ENCODE measurements around the gene ADGRG3.

Gene ADGRG3, protein sequence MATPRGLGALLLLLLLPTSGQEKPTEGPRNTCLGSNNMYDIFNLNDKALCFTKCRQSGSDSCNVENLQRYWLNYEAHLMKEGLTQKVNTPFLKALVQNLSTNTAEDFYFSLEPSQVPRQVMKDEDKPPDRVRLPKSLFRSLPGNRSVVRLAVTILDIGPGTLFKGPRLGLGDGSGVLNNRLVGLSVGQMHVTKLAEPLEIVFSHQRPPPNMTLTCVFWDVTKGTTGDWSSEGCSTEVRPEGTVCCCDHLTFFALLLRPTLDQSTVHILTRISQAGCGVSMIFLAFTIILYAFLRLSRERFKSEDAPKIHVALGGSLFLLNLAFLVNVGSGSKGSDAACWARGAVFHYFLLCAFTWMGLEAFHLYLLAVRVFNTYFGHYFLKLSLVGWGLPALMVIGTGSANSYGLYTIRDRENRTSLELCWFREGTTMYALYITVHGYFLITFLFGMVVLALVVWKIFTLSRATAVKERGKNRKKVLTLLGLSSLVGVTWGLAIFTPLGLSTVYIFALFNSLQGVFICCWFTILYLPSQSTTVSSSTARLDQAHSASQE

DNA sequence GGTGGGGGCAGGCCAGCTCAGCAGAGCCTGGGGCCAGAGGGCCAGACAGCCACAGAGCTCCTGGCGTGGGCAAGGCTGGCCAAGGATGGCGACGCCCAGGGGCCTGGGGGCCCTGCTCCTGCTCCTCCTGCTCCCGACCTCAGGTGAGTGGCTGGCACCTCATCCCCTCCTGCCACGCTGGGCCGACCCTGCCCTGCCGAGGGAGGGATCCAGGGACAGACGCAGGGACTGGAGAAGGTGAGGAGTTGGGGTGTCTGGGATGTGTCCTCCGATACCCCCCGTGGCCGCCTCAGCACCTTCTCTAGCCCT lies at the start of gene ADGRG3:
TSS of gene ADGRG3 (plus strand) at position 44 of the 309 bp plus-strand sequence. CDS start at position 86, 42 bp downstream.
- no peaks in the 10 kb centered on the region for H3K9me3 Mint-ChIP-seq
- peak within 1 kb of the TSS; percentile 75 for H3K27ac Mint-ChIP-seq (ENCODE audit: low read depth)
- ATAC-seq (replicated peaks; ENCODE audit: extremely low read depth, poor library complexity, severe bottlenecking) = no peak
- H3K4me1 Mint-ChIP-seq = peaks cover 11% of the 10 kb centered on the region
- H3K4me3 Mint-ChIP-seq = no peak within 1 kb of the TSS
- no peak for DNase-seq (ENCODE audit: low spot score in 2 of 2)
- H3K36me3 Mint-ChIP-seq (ENCODE audit: insufficient read depth) = peaks cover 9% of the 10 kb centered on the region
- no peaks in the 10 kb centered on the region for H3K27me3 Mint-ChIP-seq

DNA sequence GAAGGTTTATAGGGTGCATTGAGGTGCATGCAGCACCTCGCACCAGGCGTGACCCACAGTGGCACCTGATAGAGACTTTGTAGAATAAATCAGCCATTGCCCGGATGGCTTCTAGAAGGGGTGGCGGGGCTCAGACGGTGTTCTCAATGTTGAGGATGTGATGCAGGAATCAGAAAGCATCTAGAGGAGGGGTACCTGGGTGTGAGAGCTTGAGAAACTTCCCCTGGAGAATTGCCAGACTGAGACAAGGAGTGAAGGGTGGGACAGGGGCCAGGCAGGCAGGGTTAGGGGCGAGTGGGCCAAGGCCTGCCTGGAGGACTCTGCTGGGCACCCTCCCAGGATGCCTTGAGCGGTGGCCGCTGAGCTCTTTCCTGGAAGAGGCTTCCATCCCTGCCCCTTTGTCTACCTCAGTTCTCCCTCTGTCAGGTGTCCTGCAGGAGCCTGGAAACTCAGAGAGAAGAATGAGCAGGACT lies 48.9 kb upstream of the ADGRG3 start:
- H3K36me3 Mint-ChIP-seq (ENCODE audit: insufficient read depth) = peaks cover 1% of the 10 kb centered on the region
- H3K27me3 Mint-ChIP-seq = no peaks in the 10 kb centered on the region
- H3K9me3 Mint-ChIP-seq = no peaks in the 10 kb centered on the region
- no peak overlapping the region for H3K4me3 Mint-ChIP-seq
- DNase-seq (ENCODE audit: low spot score in 2 of 2) (no peak), ATAC-seq (replicated peaks; ENCODE audit: extremely low read depth, poor library complexity, severe bottlenecking) (no peak)
- peaks cover 32% of the 10 kb centered on the region for H3K4me1 Mint-ChIP-seq
- no peak overlapping the region for H3K27ac Mint-ChIP-seq (ENCODE audit: low read depth)

DNA sequence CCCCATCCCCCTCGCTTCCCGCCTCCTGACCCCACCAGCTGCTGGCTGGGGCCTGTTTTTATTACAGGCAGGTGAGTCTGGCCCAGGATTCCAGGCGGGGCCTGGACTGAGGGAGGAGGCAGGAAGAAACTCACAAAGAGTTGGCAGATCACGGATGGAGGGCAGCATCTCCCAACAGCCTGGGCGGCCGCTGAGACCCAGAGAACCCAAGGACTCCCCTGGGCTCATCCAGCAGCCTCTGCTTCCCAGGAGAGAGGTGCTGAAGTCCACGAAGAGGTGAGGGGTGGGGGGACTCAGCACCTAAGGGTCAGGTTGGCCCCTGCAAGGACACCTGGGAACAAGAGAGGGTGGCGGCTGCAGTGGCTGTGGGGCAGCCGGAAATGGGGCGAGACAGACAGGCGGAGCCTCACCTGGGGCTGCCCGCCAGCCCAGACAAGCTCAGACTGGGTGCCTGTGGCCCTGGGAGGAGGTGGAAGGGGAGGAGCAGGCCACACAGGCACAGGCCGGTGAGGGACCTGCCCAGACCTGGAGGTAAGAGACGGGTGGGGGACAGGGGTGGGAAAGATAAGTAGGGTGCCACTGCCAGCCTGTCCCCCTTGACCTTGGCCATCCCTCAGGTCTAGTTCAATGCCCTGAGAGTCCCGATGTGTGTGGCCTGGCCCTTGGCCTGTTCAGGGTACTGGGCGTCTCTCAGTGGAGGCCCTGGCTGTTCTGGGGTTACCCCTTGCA lies 48.3 kb upstream of the ADGRG3 start:
- no peak overlapping the region for H3K4me3 Mint-ChIP-seq
- no peaks in the 10 kb centered on the region for H3K27me3 Mint-ChIP-seq
- H3K9me3 Mint-ChIP-seq = no peaks in the 10 kb centered on the region
- H3K27ac Mint-ChIP-seq (ENCODE audit: low read depth) = no peak overlapping the region
- no peak for ATAC-seq (replicated peaks; ENCODE audit: extremely low read depth, poor library complexity, severe bottlenecking)
- peaks cover 29% of the 10 kb centered on the region for H3K4me1 Mint-ChIP-seq
- DNase-seq (ENCODE audit: low spot score in 2 of 2) = no peak
- peaks cover 1% of the 10 kb centered on the region for H3K36me3 Mint-ChIP-seq (ENCODE audit: insufficient read depth)

DNA sequence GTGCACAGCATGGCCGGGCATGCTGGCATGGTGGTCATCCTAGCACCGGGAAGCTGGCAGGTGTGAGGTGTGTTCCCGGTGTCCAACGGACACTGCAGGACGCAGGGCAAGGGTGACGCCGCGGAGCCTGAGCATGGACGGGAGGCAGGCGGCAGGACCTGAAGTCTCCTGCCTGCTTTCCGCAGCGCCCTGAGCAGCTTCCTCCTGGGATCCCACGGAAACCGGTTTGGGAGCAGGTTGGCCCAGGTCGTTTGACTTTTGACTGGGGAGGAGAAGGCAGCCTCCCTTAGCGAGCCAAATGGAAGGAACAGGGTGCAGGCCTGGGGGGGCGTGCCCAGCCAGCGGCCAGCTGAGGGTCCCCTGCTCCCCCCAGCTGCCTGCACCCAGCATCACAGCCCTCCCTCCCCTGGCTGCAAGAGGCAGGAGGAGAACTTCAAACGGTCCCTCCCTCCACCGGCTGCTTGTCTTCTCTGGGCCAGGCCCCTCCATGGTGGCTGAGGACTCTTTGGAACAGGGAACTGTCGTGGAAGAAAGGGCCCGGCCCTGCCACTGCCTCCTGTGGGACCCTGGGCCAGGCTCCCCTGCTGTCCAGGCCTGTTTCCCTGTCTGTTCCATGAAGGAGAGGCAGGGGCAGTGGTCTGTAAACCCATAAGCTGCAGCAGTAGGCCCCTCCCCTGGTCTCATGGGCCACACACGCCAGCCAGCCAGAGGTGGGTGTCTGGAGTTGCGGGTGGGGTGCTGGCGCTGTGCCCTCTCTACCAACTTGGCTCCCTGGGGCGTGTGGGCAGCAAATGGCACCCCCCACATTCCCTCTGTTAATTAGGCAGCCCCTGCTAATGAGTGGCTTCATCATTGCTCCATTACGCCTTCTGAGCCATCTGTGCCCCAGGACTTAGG lies 47.5 kb upstream of the ADGRG3 start:
- no peaks in the 10 kb centered on the region for H3K9me3 Mint-ChIP-seq
- peaks cover 3% of the 10 kb centered on the region for H3K36me3 Mint-ChIP-seq (ENCODE audit: insufficient read depth)
- ATAC-seq (replicated peaks; ENCODE audit: extremely low read depth, poor library complexity, severe bottlenecking) (no peak), DNase-seq (ENCODE audit: low spot score in 2 of 2) (no peak)
- H3K4me1 Mint-ChIP-seq = peaks cover 32% of the 10 kb centered on the region
- no peak overlapping the region for H3K4me3 Mint-ChIP-seq
- no peaks in the 10 kb centered on the region for H3K27me3 Mint-ChIP-seq
- no peak overlapping the region for H3K27ac Mint-ChIP-seq (ENCODE audit: low read depth)

DNA sequence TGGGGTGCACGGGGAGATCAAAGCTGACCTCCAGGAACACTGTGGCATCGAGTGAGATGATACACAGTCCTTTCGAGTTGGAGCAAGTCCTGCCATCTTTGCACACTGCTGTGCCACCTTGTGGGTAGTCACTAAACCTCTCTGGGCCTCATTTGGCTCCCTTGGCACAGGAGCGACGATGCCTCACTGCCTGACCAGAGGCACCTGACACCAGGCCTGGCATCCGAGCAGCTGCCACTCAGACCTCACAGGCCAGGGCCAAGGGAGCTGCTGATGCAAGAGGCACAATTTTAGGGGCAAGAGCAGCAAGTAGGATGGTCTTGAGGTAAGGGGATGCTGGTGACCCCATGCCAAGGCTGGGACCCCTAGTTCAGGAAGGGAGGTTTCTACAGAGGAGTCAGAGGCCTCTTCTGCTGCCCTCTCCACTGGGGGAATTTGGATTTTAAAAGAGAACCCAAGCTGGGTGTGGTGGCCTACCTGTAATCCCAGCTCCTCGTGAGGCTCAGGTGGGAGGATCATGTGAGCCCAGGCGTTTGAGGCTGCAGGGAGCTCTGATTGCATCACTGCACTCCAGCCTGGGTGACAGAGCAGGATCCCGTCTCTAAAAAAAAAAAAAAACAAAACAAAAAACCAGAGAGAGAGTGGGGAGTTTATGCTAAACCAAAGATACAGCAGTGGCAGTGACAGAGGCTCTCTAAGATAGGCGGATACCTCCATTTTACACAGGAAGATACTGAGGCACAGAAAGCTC lies 46.4 kb upstream of the ADGRG3 start:
- Mint-ChIP-seq H3K27ac (ENCODE audit: low read depth) (no peak overlapping the region), H3K4me1 (peaks cover 36% of the 10 kb centered on the region), H3K4me3 (no peak overlapping the region), H3K9me3 (no peaks in the 10 kb centered on the region), H3K36me3 (ENCODE audit: insufficient read depth) (peaks cover 3% of the 10 kb centered on the region), H3K27me3 (no peaks in the 10 kb centered on the region)
- DNase-seq (ENCODE audit: low spot score in 2 of 2) (no peak), ATAC-seq (replicated peaks; ENCODE audit: extremely low read depth, poor library complexity, severe bottlenecking) (no peak)

DNA sequence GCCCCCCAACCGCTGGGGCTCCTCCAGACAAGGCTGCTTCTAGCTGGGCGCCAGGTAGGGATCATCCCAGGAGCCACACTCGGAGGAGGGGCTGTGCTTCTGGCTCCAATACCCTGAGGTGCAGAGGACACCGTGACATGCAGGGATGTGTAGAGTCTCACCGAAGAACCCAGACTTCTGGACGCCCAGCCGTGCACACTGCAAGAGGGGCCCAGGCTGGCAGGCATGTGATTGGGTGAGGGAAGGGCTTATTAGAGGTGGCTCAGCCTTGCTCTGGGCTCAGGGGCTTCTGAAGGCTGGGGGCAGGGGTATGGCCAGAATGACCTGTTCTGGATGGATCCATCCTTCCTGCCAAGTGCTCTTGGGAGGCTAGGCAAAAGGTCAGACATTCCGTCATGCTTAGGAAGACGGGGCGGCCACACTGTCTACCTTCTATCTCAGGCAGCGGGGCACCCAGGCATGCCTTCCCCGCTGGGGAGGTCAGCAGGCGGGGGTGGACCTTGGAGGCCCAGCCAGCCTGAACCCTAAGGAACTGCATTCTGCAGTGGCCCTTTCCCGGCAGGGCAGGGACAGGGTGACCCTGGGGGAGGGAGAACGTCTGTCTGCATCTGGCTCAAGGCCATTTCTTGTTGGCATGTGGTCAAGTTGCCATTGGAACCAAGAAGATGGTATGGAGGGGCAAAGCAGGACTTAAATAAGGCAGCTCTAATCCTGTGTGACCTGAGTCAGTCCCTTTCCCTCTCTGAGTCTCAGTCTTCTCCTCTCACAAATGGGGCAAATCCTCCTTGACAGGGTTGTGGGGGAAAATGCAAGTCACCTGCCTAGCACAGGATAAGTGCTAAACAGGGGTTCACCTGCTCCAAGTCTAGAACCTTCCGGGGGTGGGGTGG lies 45.5 kb upstream of the ADGRG3 start:
- peaks cover 3% of the 10 kb centered on the region for H3K36me3 Mint-ChIP-seq (ENCODE audit: insufficient read depth)
- no peaks in the 10 kb centered on the region for H3K9me3 Mint-ChIP-seq
- H3K27ac Mint-ChIP-seq (ENCODE audit: low read depth) = no peak overlapping the region
- no peak for DNase-seq (ENCODE audit: low spot score in 2 of 2)
- no peak overlapping the region for H3K4me3 Mint-ChIP-seq
- no peaks in the 10 kb centered on the region for H3K27me3 Mint-ChIP-seq
- peaks cover 37% of the 10 kb centered on the region for H3K4me1 Mint-ChIP-seq
- ATAC-seq (replicated peaks; ENCODE audit: extremely low read depth, poor library complexity, severe bottlenecking) = no peak

DNA sequence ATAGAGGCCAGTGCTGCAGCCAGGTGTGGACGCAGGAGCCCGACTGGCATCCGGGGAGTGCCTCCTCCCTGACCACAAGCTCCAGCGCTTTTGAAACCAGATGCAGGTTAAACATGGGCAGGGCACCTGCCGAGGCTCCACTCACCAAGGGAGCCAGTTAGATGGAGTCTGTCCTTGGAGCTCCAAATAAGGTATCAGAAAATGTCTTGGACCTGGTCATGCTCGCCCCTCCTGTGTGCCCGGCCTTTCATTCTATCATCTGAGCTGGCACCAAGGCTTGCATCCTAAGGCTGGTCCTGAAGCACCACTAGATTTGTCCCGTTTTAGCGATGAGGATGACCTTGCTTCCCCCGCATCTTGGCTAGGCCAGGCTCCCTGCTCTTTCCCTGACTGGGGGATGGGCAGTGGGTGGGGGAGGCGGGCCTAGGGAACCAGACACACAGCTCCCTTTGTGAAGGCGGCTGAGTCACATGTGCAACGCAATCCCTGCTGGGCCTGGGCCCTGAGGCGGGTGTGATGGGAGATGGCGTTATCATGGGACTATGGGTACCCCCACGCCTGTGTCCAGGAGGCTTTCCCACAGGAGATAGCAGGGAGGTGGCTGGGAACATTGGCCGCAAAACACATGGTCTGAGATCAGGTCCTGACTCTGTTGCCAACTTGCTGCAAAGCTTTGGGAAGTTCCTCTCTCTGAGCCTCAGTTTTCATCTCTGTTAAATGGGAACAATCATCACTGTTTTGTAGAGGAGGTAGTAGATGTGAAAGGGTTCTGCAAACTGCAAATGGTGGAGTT lies 44.7 kb upstream of the ADGRG3 start:
- peaks cover 3% of the 10 kb centered on the region for H3K36me3 Mint-ChIP-seq (ENCODE audit: insufficient read depth)
- no peak overlapping the region for H3K4me3 Mint-ChIP-seq
- H3K27me3 Mint-ChIP-seq = no peaks in the 10 kb centered on the region
- no peaks in the 10 kb centered on the region for H3K9me3 Mint-ChIP-seq
- peaks cover 35% of the 10 kb centered on the region for H3K4me1 Mint-ChIP-seq
- no peak for ATAC-seq (replicated peaks; ENCODE audit: extremely low read depth, poor library complexity, severe bottlenecking)
- no peak for DNase-seq (ENCODE audit: low spot score in 2 of 2)
- H3K27ac Mint-ChIP-seq (ENCODE audit: low read depth) = no peak overlapping the region

DNA sequence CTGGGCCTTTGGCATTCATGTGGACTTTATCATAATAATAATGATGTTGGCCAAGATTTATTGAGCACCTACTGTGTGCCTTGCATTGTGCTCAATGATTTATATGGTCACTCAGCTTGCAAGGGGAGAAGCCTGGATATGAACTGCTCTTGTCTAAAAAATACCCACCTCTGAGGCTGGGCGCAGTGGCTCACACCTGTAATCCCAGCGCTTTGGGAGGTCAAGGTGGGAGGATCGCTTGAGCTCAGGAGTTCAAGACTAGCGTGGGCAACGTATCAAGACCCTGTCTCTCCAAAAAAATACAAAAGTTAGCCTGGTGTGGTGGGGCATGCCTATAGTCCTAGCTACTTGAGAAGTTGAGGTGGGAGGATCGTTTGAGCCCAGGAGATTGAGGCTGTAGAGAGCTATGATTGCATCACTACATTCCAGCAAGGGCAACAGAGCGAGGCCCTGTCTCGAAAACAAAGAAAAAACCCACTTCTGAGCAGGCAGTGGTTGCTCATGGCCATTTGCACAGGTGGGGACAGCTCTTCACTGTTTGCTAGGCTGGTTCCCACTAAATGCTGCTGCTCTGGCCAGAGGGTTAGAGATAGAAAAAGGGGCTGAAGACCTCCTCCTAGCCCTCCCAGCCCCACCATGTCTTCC lies 43.9 kb upstream of the ADGRG3 start:
- DNase-seq (ENCODE audit: low spot score in 2 of 2) (no peak), ATAC-seq (replicated peaks; ENCODE audit: extremely low read depth, poor library complexity, severe bottlenecking) (no peak)
- Mint-ChIP-seq H3K9me3 (no peaks in the 10 kb centered on the region), H3K27me3 (no peaks in the 10 kb centered on the region), H3K4me1 (peaks cover 35% of the 10 kb centered on the region), H3K27ac (ENCODE audit: low read depth) (peak overlapping the region; percentile 41), H3K36me3 (ENCODE audit: insufficient read depth) (peaks cover 3% of the 10 kb centered on the region), H3K4me3 (no peak overlapping the region)

DNA sequence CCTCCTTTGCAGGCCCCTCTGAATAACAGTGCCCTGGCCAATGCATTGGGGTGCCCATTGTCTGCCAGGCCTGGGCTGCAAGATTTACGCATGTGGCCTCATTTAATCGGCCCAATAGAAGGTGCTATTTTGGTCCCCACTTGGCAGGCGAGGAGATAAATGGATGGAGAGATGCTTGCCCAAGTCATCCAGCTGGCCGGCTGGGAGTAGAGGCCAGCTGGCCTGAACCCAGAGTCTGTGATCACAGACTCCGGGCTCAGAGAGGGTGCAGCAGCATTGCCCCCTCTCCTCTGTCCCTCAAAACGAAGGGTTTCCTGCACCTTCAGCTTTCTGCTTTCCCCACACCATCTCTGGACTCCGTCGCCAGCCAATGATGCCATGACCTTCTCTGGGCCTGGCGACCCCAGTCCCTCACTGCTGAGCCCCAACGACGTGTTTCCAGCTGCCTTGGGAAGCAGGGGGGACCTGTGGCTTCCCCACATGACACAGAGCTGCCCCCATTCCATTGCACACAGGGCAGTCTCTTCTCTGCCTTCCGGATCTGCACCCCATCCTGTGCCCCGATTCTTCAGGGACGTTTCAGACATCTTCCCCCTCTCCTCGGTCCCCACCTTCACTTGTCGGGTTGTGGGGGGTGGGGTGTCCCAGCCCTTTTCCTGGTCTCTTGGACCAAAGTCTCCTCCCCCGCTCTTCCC lies 43.2 kb upstream of the ADGRG3 start:
- H3K4me1 Mint-ChIP-seq = peaks cover 36% of the 10 kb centered on the region
- peaks cover 1% of the 10 kb centered on the region for H3K36me3 Mint-ChIP-seq (ENCODE audit: insufficient read depth)
- H3K9me3 Mint-ChIP-seq = no peaks in the 10 kb centered on the region
- DNase-seq (ENCODE audit: low spot score in 2 of 2) = no peak
- H3K27me3 Mint-ChIP-seq = no peaks in the 10 kb centered on the region
- H3K4me3 Mint-ChIP-seq = no peak overlapping the region
- no peak for ATAC-seq (replicated peaks; ENCODE audit: extremely low read depth, poor library complexity, severe bottlenecking)
- peak overlapping the region; percentile 75 for H3K27ac Mint-ChIP-seq (ENCODE audit: low read depth)
